Spinal cord (tissue), 10 donors: ENCODE data around the gene FKBP9. TPM values are rescaled to one million over a fixed set of nuclear protein-coding genes. Genes with fewer than 3 reads are reported as not detected.
"Not testable (repeated sequence)": the region's sequence is repeated elsewhere in the genome, so short reads cannot be mapped to it uniquely, and the experiment has no call there.

ENCODE experiments used
- DNase-seq, 6 donors: peaks; one replicate each; pipeline versions ENCODE4 v3.0.0 to v3.0.0-alpha.2; 2013 to 2015; ENCODE audit warnings: low spot score in 6 of 6, low read depth in 4 of 6
- H3K27ac ChIP-seq: one replicate; pipeline ENCODE4 v1.5.1; 2013; ENCODE audit warnings: low read depth, low read length, control low read depth
- H3K27me3 ChIP-seq: one replicate; pipeline ENCODE4 v1.6.1; 2013; ENCODE audit warnings: low read length; ENCODE audit not compliant: control insufficient read depth, insufficient read depth
- H3K36me3 ChIP-seq: one replicate; pipeline ENCODE4 v1.6.1; 2013; ENCODE audit warnings: low read length; ENCODE audit not compliant: control insufficient read depth, insufficient read depth
- H3K4me1 ChIP-seq: one replicate; pipeline ENCODE4 v1.6.1; 2013; ENCODE audit warnings: low read length; ENCODE audit not compliant: control insufficient read depth, insufficient read depth
- H3K4me3 ChIP-seq: one replicate; pipeline ENCODE4 v1.5.1; 2013; ENCODE audit warnings: low read depth, low read length, control low read depth
- H3K9me3 ChIP-seq: one replicate; pipeline ENCODE4 v1.6.1; 2013; ENCODE audit warnings: low read length; ENCODE audit not compliant: control insufficient read depth, insufficient read depth
- WGBS: methylation state at CpG from one replicate; pipeline ENCODE4 v1.1.5; 2013; ENCODE audit warnings: missing lambda C conversion rate; ENCODE audit not compliant: insufficient coverage; 5-methylcytosine and 5-hydroxymethylcytosine counted together
- polyA plus RNA-seq, 2 donors: library from polyadenylated mRNA; unstranded; fragments of 120-200 nt; gene quantifications; one replicate each; pipeline ENCODE4 v1.2.1, GENCODE V29; 2013; ENCODE audit not compliant: insufficient read length in 2 of 2
- total RNA-seq, 2 donors: library from RNA; depleted of rRNA in 1 of 2; stranded (reverse); fragments of 120-200 nt in 1 of 2; fragments of >200 nt in 1 of 2; gene quantifications; one replicate each; pipeline versions ENCODE4 v1.2.3 to v1.2.4, GENCODE V29; 2013 to 2014
- donor health status: healthy.

The FKBP9 gene
- total and polyA plus RNA-seq, 4 donors: 75.2 to 118 (median 99.1) TPM

DNA sequence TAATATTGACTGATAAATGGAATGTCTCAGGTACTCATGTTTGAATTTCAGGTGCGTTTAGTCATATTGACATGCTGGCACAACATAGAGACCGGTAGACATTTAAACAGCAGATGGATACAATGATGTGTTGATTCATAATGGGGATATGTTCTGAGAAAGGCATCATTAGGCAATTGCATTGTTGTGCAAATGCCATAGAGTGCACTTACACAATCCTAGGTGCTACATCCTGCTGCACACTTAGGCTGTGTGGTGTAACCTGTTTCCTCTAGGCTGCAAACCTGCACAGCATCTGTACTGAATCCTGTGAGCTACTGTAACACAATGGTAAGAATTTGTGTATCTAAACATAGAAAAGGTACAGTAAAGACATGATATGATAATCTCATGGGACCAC is 19.9 kb downstream of the FKBP9 start:
- not testable (repeated sequence) for DNase-seq, H3K4me1 ChIP-seq, H3K27me3 ChIP-seq, H3K36me3 ChIP-seq, H3K4me3 ChIP-seq, H3K27ac ChIP-seq, H3K9me3 ChIP-seq
- whole genome bisulfite sequencing: 94% methylated on average over 2 of the region's 2 CpGs

DNA sequence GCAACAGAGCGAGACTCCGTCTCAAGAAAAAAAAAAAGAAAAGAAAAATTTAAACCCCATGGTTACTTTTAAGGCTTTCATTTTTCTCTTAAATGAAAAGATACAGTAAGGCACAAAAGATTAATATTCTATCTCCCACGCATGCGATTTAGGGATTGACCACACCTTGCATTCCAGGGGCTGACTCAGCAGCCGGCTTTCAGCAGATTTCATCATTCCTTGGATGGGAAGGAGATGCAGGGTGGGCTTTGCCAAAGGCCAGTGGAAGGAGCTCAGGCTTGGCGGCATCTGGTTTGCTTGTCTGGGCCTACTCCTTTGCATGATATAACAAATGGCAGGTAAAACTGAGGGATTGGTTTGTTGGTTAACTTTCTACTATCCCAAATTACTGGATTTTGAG is 22.0 kb downstream of the FKBP9 start:
- H3K4me3 ChIP-seq, DNase-seq: not testable (repeated sequence)
- 100% methylated on average over 2 of the region's 6 CpGs for WGBS

DNA sequence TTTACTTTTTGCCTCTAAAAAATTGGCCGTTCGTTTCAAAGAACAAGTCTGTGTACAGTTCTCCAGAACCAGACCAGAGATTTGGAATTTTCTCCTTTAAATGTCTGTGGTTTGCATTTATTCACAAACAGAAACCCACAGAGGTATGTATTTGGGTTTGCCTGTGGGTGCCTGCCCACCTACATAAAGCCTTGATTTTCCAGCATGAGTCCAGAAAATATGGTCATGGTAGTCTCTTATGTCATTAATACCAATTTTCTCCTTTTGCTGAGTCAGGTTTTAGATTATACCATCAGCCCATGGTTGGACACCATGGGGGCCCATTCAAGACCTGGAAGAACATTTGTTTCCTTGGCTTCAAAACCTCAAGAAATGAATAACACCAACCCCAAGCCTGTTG is 22.7 kb downstream of the FKBP9 start:
- H3K27ac ChIP-seq, H3K4me1 ChIP-seq, DNase-seq, H3K9me3 ChIP-seq, H3K36me3 ChIP-seq, H3K27me3 ChIP-seq, H3K4me3 ChIP-seq: not testable (repeated sequence)
- WGBS: no CpG with 5 or more reads among the region's 2 CpGs

More for the DNA sequence above, 22.0 kb downstream of the FKBP9 start:
- not testable (repeated sequence) for H3K27ac ChIP-seq, H3K4me1 ChIP-seq, H3K36me3 ChIP-seq, H3K27me3 ChIP-seq, H3K9me3 ChIP-seq

DNA sequence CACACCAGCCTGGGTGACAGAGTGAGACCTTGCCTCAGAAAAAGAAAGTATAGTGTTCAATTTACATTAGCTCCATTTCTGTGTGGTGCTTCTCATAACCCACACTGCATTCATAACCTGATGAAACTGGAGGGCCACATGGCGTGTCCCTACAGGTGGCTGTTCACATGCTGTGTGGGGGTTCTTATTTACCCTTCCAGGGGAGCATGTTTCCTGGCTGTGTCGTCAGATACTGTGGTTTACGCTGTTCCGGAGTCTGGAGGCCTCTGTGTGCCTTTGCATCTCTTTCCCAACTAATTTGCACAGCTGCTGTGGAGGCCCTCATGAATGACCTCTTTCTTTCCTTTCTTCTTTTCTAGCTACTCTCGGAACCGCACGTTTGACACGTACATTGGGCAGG is 30.9 kb downstream of the FKBP9 start:
- not testable (repeated sequence) for H3K4me3 ChIP-seq, H3K4me1 ChIP-seq, DNase-seq, H3K27ac ChIP-seq, H3K36me3 ChIP-seq, H3K27me3 ChIP-seq, H3K9me3 ChIP-seq
- WGBS: no CpG with 5 or more reads among the region's 8 CpGs

DNA sequence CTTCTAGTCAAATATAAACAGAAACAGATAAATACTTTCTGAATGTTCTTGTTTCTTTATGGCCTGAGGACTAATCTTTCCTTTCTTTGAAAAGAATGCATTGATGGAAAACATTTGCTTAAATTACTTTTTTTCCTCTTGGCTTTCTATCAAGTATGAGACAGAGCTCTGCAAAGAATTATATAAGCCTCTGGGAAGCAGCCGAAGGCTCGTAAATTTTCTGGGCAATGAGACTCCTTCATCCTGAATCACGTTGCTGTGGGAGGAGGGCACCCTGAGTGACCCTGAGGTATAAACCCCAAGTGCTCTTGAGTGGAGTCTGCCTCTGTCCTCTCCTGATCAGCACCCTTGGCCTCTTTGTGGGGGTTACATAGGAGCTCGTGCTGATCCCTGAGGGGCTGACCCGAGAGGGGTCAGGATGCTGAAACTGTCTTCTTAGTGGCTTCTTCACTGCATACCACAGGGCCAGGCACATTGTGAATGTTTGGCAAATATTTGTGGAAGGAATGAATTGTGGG is 33.9 kb downstream of the FKBP9 start:
- H3K27me3 ChIP-seq, H3K9me3 ChIP-seq, H3K36me3 ChIP-seq, H3K4me1 ChIP-seq, H3K27ac ChIP-seq, DNase-seq, H3K4me3 ChIP-seq: not testable (repeated sequence)
- no CpG with 5 or more reads among the region's 5 CpGs for WGBS

DNA sequence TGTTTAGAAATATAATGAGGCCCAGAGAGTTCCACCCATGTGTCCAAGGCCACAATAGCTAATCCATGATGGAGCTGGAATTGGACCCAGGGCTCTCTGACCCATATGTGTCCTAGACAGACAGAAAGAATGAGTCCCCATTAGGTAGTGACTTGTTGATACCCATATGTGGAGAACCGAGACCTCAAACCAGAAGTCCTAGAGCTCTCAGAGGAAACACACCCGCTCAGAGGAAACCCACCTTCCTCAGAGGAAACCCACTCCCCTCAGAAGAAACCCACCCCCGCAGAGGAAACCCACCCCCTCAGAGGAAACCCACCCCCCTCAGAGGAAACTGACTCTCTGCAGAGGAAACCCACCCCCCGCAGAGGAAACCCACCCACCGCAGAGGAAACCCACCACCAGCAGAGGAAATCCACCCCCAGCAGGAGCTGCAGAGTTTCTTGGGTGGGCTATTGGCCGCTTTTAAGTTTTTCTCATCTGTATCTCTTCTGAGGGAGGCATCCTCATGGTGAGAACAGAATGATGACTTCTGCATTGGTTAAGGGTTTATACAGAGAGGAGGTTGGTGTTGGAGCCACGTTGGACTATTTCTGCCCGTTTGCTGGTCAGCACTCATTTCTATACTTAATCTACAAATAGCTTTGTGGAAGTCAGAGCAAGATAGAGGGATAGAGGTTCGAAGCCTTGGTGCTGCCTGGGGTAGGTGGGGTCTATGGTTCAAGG is 34.9 kb downstream of the FKBP9 start:
- not testable (repeated sequence) for H3K27ac ChIP-seq, DNase-seq, H3K27me3 ChIP-seq, H3K36me3 ChIP-seq, H3K4me1 ChIP-seq, H3K9me3 ChIP-seq, H3K4me3 ChIP-seq
- WGBS: no CpG with 5 or more reads among the region's 9 CpGs

DNA sequence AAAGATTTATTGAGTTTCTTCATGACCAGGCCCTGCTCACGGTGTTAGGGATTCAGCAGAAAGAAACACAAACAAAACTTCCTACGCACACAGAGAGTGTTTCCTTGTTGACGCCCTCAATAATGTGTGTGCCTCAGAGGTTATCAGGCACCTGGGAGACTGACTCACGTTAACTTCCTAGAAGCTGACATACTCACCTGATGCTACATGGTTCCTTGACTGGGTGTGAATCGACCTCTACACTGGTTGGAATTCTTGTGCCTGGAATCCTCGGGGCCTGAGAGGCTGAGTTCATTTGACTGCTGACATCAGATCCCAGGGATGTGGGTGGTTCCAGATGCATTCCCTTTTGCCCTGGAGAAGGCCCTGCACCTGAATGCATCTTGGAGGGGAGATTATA is 35.5 kb downstream of the FKBP9 start:
- H3K27ac ChIP-seq: not testable (repeated sequence)
- no CpG with 5 or more reads among the region's 6 CpGs for WGBS

DNA sequence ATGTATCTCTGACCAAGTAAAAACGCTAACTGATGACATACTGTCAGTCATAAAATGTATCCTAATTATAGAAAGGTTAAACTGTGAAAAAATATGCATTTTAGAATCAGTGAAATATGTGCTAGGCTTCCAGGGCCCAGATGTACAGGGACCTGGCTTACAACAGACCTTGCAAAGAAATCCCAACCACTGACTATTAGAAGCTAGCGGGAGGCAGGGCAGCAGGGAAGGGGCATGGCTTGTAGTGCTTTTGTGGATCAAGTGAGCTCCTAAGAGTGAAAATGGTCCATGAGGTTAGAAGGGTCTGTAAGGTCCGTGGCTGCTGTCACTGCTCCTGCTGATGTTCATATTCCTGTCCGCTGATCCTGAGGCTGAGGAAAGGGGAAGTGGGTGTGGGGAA is 40.7 kb downstream of the FKBP9 start:
- peak in 1 of 6 donors; percentile 9 for DNase-seq
- not testable (repeated sequence) for H3K4me1 ChIP-seq, H3K27me3 ChIP-seq, H3K36me3 ChIP-seq, H3K9me3 ChIP-seq, H3K4me3 ChIP-seq
- peak overlapping the region; percentile 52 for H3K27ac ChIP-seq
- no CpG with 5 or more reads among the region's 4 CpGs for WGBS

More for the DNA sequence above, 35.5 kb downstream of the FKBP9 start:
- not testable (repeated sequence) for H3K36me3 ChIP-seq, H3K27me3 ChIP-seq, H3K4me3 ChIP-seq, H3K4me1 ChIP-seq, H3K9me3 ChIP-seq, DNase-seq

DNA sequence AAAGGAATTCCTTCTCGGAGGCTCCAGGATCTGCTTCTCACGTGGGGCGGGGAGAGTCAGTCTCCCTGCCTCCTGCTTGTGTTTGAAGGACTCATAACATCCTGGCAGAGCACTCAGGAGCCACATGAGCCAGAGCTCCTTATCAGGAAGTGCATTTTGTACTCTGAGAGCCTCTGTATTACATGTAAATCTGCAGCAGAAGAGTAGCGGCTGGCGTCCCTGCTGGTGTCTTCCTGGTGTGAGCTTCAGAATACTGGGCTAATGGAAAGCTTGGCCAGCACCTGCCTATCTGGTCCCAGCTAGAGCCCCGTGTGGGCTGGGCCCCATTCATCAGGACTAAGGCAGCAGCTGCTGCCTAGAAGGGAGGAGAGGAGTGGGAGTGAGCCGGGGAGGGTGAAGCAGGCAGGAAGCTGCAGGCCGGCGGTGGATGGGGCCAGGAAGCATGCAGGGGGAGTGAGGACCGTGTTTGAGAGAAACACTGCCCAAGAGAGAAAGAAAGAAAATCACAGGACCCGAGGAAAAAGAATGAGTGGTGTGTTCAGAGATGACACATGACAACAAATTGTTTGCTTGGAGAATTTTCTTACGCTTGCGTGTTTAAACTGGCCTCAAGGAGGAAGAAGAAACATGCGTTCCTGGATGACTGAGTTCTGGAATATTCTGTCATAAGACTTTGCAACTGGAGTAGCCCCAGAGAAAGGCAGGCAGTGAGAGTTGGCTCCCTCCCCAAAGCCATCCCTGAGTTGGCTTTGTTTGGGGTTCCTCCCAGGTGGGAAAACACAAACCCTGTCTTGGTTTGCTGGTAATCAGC is 41.3 kb downstream of the FKBP9 start:
- peak overlapping the region; percentile 52 for H3K27ac ChIP-seq

DNA sequence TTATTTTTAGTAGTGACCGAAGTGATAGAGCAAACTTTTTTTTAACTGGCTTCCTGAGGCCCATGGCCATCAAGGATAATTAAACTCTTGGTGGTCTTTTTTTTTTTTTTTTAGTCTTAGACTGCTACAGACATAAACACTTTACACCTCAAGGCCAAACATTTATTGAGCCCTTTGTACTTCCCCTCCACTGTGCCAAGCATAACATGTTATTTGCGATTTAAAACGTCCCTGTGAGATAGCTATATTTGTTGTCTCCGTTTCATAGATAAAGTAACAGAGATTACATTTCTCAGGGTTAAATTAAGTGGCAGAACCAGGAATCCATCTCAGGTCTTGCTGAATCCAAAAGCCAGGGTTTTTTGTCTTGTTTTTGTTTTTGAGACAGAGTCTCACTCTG is 42.1 kb downstream of the FKBP9 start:
- not testable (repeated sequence) for H3K4me1 ChIP-seq, H3K4me3 ChIP-seq, H3K9me3 ChIP-seq, DNase-seq, H3K36me3 ChIP-seq, H3K27me3 ChIP-seq
- H3K27ac ChIP-seq: peak overlapping the region; percentile 40
- 28% methylated on average over 3 of the region's 4 CpGs for WGBS

More for the DNA sequence above, 41.3 kb downstream of the FKBP9 start:
- not testable (repeated sequence) for H3K9me3 ChIP-seq, H3K36me3 ChIP-seq, H3K27me3 ChIP-seq, H3K4me3 ChIP-seq, H3K4me1 ChIP-seq
- peak in 4 of 6 donors; percentile 2 to 67 (median 25) for DNase-seq
- 7% methylated on average over 10 of the region's 14 CpGs for WGBS
